ENCODE measurements around the gene TAPT1.

DNA sequence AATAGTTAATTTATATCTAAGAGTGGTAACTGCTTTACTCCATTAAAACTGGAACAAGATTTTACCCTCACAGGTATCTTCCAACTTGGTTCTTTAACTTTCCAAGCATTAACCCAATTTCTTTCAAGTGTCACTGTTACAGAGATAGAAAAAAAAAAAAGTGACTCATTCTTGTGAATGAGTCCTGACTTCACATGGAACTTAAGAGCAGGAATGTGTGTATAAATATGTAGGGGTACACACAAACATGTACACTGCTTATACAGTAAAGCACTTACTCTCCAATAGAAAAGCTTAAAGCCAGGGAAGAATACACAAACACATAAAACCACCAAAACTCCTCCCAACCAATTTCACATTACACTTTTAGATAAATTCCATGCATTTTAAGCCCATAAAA, 38.8 kb downstream of the TAPT1 start:
- TF ChIP-seq KLF17 (tag by site-specific recombination; IDR thresholded peaks at IDR 0.05) (no peak), ZNF10 (tag by site-specific recombination; IDR thresholded peaks at IDR 0.05) (no peak), ZNF239 (tag by site-specific recombination; IDR thresholded peaks at IDR 0.05) (no peak), CTCF (tag by site-specific recombination; IDR thresholded peaks at IDR 0.05) (no peak), ZNF571 (tag by site-specific recombination; IDR thresholded peaks at IDR 0.05) (no peak)

Data from HEK293 (cell line).